Hepatocyte (in vitro differentiated cells): ENCODE measurements around the gene F7. TPM values are rescaled to one million over a fixed set of nuclear protein-coding genes. Genes with fewer than 3 reads are reported as not detected.

Experiments used
- DNase-seq: peaks from one replicate; pipeline ENCODE4 v3.0.0-alpha.2; 2016; ENCODE audit warnings: low spot score
- H2AFZ ChIP-seq: fragments of 200-600 bp; sonication (generic); 2 replicates; pipeline ENCODE4 v1.6.0; 2016; ENCODE audit warnings: antibody characterized with exemption, mild to moderate bottlenecking
- H3K27ac ChIP-seq: fragments of 200-600 bp; sonication (generic); 2 replicates; pipeline ENCODE4 v1.5.1; 2016; ENCODE audit warnings: mild to moderate bottlenecking
- H3K27me3 ChIP-seq: fragments of 200-600 bp; sonication (generic); 2 replicates; pipeline ENCODE4 v1.6.1; 2016
- H3K36me3 ChIP-seq: fragments of 200-600 bp; sonication (generic); replicated peaks from 2 replicates; pipeline ENCODE4 v1.5.1; 2016; ENCODE audit warnings: low read depth; ENCODE audit not compliant: insufficient read depth
- H3K4me1 ChIP-seq: fragments of 200-600 bp; sonication (generic); 2 replicates; pipeline ENCODE4 v1.5.1; 2016; ENCODE audit warnings: mild to moderate bottlenecking, moderate library complexity; ENCODE audit not compliant: insufficient read depth
- H3K4me2 ChIP-seq: fragments of 200-600 bp; sonication (generic); 2 replicates; pipeline ENCODE4 v1.6.0; 2016
- H3K4me3 ChIP-seq: fragments of 200-600 bp; sonication (generic); 2 replicates; pipeline ENCODE4 v1.5.1; 2016; ENCODE audit warnings: mild to moderate bottlenecking
- H3K79me2 ChIP-seq: fragments of 200-600 bp; sonication (generic); 2 replicates; pipeline ENCODE4 v1.6.0; 2017; ENCODE audit warnings: mild to moderate bottlenecking
- H3K9me2 ChIP-seq: fragments of 200-600 bp; sonication (generic); replicated peaks from 2 replicates; pipeline ENCODE4 v1.6.0; 2017; ENCODE audit warnings: mild to moderate bottlenecking; ENCODE audit not compliant: insufficient read depth
- H3K9me3 ChIP-seq: fragments of 200-600 bp; sonication (generic); 2 replicates; pipeline ENCODE4 v1.5.1; 2016; ENCODE audit warnings: low read depth, mild to moderate bottlenecking
- H4K20me1 ChIP-seq: fragments of 200-600 bp; sonication (generic); 2 replicates; pipeline ENCODE4 v1.6.0; 2016; ENCODE audit warnings: mild to moderate bottlenecking; ENCODE audit not compliant: insufficient read depth, poor library complexity, severe bottlenecking
- EZH2 ChIP-seq: fragments of 200-600 bp; sonication (generic); IDR thresholded peaks from 2 replicates; pipeline ENCODE4 v1.6.1; 2016; ENCODE audit warnings: antibody characterized with exemption, mild to moderate bottlenecking, borderline replicate concordance
- EZH2phosphoT487 ChIP-seq: fragments of 200-600 bp; sonication (generic); IDR thresholded peaks from one replicate; pipeline ENCODE4 v1.6.1; 2018; ENCODE audit warnings: antibody characterized with exemption, mild to moderate bottlenecking, low read depth, moderate library complexity; ENCODE audit not compliant: unreplicated experiment, severe bottlenecking
- WGBS: methylation state at CpG from one replicate; pipeline ENCODE4 v1.1.6; 2016; ENCODE audit warnings: low lambda C conversion rate; ENCODE audit errors: missing lambda C conversion rate; 5-methylcytosine and 5-hydroxymethylcytosine counted together
- polyA plus RNA-seq: library from polyadenylated mRNA; unstranded; fragments of >200 nt; fragmentation: Nextera tagmentation; extraction: Ambion mirVana; gene quantifications from 2 replicates; pipeline ENCODE4 v1.2.1, GENCODE V29; 2016
- total RNA-seq: library from RNA; depleted of rRNA; stranded (reverse); fragments of >200 nt; gene quantifications from 2 replicates; pipeline ENCODE4 v1.2.3, GENCODE V29; 2014
- TF ChIP-seq, protein P1 (sequence below): fragments of 200-600 bp; sonication (generic); IDR thresholded peaks from 2 replicates; pipeline ENCODE4 v1.5.1; 2016; ENCODE audit warnings: antibody characterized with exemption, mild to moderate bottlenecking; ENCODE audit not compliant: poor library complexity

F7 gene
- total and polyA plus RNA-seq, 2 experiments from 2014 or later = 12.6 to 24.0 TPM

DNA sequence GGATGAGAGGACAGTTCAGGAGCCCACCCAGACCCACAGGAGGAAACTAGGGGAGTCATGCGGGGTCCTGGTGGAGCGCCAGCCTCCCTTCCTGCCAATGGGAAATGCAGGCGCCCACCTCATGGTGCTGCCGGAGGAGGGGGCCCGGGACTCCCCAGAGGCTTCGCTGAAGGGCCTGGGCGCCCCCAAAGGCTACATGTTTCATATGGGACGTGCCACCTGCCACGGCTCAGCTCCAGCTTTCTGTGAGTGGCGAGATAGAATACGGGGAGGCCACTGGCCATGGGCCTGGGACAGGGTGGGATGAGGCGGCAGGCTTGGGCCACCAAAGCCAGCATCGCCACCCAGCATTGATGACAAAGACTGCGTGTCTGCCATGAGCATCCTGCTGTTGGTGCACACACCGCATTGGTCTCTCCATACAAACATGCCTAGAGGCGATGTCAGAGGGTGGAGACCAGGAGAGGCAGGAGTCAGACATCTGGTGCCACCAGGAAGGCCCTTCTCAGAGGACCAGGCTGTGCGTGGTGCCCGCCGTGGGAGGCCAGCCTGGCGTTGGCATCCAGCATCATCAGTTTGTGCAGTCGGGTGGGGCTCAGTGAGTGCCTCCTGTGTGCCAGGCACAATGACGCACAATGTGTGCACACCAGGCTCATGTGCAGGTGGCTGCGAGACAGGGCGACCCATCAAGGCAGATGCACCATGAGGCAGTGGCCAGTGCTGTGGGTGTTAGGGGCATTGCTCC lies 15.8 kb downstream of the F7 start:
- H3K9me3 ChIP-seq = no peaks in the 10 kb centered on the region
- no peaks in the 10 kb centered on the region for H3K9me2 ChIP-seq
- peaks cover 21% of the 10 kb centered on the region for H3K4me1 ChIP-seq
- TF ChIP-seq, protein P1, sequence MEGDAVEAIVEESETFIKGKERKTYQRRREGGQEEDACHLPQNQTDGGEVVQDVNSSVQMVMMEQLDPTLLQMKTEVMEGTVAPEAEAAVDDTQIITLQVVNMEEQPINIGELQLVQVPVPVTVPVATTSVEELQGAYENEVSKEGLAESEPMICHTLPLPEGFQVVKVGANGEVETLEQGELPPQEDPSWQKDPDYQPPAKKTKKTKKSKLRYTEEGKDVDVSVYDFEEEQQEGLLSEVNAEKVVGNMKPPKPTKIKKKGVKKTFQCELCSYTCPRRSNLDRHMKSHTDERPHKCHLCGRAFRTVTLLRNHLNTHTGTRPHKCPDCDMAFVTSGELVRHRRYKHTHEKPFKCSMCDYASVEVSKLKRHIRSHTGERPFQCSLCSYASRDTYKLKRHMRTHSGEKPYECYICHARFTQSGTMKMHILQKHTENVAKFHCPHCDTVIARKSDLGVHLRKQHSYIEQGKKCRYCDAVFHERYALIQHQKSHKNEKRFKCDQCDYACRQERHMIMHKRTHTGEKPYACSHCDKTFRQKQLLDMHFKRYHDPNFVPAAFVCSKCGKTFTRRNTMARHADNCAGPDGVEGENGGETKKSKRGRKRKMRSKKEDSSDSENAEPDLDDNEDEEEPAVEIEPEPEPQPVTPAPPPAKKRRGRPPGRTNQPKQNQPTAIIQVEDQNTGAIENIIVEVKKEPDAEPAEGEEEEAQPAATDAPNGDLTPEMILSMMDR = no peak
- no peak for TF ChIP-seq EZH2
- no peak for TF ChIP-seq EZH2phosphoT487
- H3K27me3 ChIP-seq = no peaks in the 10 kb centered on the region
- H3K36me3 ChIP-seq = no peaks in the 10 kb centered on the region
- H2AFZ ChIP-seq = no peak overlapping the region
- H3K27ac ChIP-seq = peak overlapping the region; percentile 93
- DNase-seq = no peak
- 96% methylated on average over 24 of the region's 24 CpGs for WGBS
- H3K79me2 ChIP-seq = peaks cover 18% of the 10 kb centered on the region
- H4K20me1 ChIP-seq = no peaks in the 10 kb centered on the region
- H3K4me3 ChIP-seq = no peak overlapping the region
- H3K4me2 ChIP-seq = no peak overlapping the region

DNA sequence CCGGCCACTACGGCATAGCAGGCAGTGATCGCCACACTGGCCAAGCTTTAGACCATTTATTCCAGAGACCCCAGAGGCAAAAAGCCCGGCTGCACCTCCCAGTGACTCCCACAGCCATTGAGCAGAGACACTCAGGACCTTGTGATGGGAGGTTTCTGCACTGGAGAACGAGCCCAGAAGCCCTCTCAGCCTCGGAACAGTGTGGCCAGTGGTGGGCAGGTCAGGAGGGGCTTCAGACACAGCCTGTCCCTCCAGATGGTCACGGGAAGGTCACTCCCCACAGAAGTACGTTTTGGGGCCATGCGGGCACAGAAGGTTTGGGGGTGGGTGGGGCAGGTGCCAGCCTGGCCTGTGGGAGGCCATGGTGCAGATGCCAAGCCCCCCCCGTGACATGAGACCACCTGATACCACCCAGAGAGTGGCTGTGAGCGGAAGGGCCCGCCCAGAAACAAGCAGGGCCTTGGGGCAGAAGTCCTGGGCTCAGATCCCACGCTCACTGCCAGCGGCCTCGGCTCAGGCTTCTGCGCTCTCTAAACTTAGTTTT lies 16.4 kb downstream of the F7 start:
- 88% methylated on average over 16 of the region's 16 CpGs for WGBS
- H3K4me1 ChIP-seq = peaks cover 21% of the 10 kb centered on the region
- H3K4me2 ChIP-seq = peak overlapping the region; percentile 76
- H2AFZ ChIP-seq = no peak overlapping the region
- DNase-seq = no peak
- no peak for TF ChIP-seq EZH2phosphoT487
- TF ChIP-seq, protein P1 = no peak
- TF ChIP-seq EZH2 = no peak
- H3K79me2 ChIP-seq = peaks cover 18% of the 10 kb centered on the region
- H3K9me2 ChIP-seq = no peaks in the 10 kb centered on the region
- H3K36me3 ChIP-seq = no peaks in the 10 kb centered on the region
- H3K9me3 ChIP-seq = no peaks in the 10 kb centered on the region
- no peaks in the 10 kb centered on the region for H3K27me3 ChIP-seq
- H4K20me1 ChIP-seq = no peaks in the 10 kb centered on the region
- H3K27ac ChIP-seq = peak overlapping the region; percentile 93
- no peak overlapping the region for H3K4me3 ChIP-seq

DNA sequence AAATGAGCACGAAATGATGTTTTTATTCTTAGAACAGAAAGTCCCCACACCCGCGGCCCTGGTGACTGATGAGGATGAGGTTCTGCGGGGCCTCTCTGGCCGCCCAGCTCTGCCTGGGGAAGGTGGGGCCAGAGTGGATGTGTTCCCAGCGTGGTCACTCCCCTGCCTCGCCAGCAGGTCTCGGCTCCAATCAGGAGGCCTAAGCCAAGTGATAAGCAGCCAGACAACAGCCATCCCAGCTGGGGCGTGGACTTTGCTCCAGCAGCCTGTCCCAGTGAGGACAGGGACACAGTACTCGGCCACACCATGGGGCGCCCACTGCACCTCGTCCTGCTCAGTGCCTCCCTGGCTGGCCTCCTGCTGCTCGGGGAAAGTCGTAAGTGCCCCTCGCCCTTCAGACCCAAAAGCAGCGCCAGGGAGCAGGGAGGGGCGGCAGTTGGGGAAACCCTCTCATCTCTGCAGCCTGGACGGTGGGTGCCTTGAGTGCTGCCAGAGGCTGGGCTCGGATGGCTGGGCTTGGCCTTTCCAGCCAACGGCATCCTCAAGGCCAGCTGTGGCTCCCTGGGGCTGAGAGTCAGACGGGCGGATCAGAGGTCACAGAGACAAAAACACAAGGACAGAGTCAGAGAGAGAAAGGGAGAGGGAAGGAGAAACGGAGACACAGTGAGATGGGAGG lies 17.1 kb downstream of the F7 start, which contains the start of gene F10:
TSS of gene F10 (plus strand) at position 250 of the 676 bp plus-strand sequence. CDS start at position 307, 57 bp downstream.
- Histone ChIP-seq H3K27ac (peak within 1 kb of the TSS; percentile 93), H4K20me1 (no peaks in the 10 kb centered on the region), H3K4me2 (peak within 1 kb of the TSS; percentile 76), H3K9me3 (no peaks in the 10 kb centered on the region), H3K79me2 (peaks cover 18% of the 10 kb centered on the region), H3K36me3 (no peaks in the 10 kb centered on the region), H2AFZ (peak within 1 kb of the TSS; percentile 53), H3K27me3 (no peaks in the 10 kb centered on the region), H3K4me1 (peaks cover 21% of the 10 kb centered on the region), H3K9me2 (no peaks in the 10 kb centered on the region), H3K4me3 (peak within 1 kb of the TSS; percentile 15)
- DNase-seq = peak; percentile 92
- no peak for TF ChIP-seq EZH2phosphoT487
- TF ChIP-seq, protein P1 = no peak
- no peak for TF ChIP-seq EZH2
- 22% methylated on average over 23 of the region's 23 CpGs for WGBS
